Left hindlimb (tissue), 1 donor: ENCODE data around the gene JARID2.

ENCODE experiments used
- DNase-seq: peaks from one replicate; pipeline ENCODE4 v3.0.0-alpha.2; 2018

The JARID2 gene

GRCh38 chr6:15513801-15514711 is 268.2 kb downstream of the JARID2 start:
- no peak for DNase-seq

- DNase-seq, result no peak
These were observed 269.4 kb downstream of the JARID2 start for GRCh38 chr6:15515226-15515625.

- no peak for DNase-seq
These were observed 269.9 kb downstream of the JARID2 start for GRCh38 chr6:15515660-15516375.

DNA sequence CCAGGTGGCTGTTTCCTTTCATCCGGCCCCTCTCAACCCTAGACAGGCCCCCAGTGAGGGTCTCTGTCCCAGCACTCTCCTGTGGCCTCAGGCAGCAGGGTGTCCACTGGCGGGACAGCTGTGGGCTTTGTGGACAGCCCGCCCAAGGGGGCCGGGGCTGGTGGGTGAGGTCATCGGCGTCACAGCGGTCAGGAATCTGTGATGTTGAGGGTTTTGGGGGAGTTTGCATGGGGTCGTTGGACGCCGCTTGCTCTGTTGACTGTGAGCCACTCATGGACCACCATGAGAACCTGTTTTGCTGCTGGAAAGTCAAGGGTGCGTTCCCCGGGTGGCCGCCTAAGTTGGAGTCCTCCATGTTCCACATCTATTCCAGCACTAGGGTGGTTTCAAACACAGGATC is 270.5 kb downstream of the JARID2 start:
- no peak for DNase-seq

DNA sequence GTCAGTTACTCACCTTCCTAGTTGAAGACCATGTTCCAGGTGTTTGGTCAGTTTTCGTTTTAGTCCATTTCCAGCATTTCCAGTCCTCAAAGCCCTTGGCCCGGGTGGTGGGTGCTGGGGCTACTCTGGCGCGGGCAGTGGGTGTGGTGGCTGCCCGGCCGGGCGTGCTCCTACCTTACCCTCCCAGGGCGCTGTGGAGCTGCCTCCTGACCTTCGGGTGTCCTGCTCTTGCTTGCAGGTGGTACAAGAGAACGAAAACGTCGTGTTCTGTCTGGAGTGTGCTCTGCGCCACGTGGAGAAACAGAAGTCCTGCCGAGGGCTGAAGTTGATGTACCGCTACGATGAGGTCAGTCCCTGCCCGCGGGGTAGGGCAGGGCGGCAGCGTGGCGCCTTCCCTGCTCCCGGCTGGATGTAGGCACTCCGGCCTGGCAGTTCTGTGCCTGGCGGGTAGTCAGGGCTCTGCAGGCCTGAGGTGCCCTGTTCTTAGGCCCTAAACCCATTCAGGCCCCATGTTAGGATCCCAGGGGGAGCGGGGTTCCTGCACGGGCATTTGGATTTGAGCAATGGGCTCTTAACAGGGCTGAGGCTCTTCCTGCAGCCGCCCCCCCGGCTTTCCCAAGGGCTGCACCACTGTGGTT is 271.2 kb downstream of the JARID2 start:
- peak; percentile 19 for DNase-seq

GRCh38 chr6:15517600-15517999 is 271.7 kb downstream of the JARID2 start:
- DNase-seq, result peak; percentile 19

DNA sequence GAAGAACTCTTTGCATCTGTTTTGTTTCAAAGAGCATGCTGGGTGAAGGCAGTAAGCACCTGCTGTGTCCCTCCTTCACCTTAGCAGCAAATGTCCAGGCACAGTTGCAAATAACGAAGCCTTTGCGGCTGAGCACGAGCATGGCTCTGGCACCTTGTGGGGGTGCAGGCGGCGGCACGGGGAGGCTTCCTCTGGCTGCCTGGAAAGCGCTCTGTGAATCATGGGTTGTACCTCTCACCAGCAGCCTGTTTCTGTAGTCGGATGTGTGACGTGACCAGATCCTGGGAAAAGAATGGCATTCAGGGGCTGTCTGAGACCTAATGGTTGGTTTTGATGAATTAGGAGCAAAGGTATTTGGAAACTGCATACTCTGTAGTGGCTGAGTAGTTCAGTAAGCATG is 272.2 kb downstream of the JARID2 start:
- DNase-seq, result peak; percentile 4

- peak; percentile 18 for DNase-seq
These were observed 273.0 kb downstream of the JARID2 start for GRCh38 chr6:15518878-15519277.

DNA sequence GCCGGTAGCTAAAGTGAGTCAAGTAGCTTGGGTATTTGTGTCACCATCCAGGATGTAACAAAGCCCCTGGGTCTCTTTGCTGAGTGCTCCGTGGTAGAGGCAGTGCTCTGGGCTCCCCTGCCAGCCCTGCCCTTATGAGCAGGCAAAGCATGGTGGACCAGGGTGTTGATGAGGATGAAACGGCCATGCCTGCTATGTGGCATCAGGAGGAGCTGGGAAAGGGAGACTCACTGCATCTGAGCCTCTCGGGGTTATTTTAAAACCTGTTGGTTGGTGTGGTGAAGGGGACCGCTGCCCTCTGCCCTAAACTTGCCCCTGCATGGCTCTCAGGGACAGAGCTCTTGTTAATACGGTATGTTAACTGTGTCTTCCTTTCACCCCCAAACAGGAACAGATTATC is 273.8 kb downstream of the JARID2 start:
- no peak for DNase-seq

DNA sequence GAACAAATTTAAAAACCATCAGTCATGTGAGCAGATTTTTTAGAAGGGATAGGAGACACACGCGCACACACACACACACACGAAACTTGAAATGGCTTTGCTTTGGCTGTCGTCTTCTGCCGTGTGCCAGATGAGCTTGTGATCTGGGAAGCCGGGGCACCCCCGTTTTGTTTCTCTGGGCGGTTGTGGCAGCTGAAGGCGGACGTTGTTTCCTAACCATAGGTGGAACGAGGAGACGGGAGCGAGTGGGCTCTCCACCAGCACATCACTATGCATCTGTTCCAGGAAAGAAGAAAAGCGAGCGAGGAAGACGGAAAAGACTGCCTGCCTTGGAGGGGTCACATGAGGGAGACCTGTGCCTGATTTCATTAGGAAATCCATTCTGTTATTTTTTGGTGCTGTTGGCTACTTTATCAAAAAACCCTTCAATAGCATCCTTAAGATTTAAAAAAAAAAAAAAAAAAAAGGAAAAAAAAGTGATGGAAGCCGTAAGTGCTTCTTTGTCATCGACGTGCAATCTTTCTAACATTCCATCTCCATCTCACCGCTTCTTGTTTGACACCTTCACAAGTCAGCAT is 274.8 kb downstream of the JARID2 start:
- DNase-seq, result no peak

- DNase-seq, result no peak
These were observed 275.7 kb downstream of the JARID2 start for GRCh38 chr6:15521582-15521981.

- no peak for DNase-seq
These were observed 276.2 kb downstream of the JARID2 start for GRCh38 chr6:15522026-15522425.

DNA sequence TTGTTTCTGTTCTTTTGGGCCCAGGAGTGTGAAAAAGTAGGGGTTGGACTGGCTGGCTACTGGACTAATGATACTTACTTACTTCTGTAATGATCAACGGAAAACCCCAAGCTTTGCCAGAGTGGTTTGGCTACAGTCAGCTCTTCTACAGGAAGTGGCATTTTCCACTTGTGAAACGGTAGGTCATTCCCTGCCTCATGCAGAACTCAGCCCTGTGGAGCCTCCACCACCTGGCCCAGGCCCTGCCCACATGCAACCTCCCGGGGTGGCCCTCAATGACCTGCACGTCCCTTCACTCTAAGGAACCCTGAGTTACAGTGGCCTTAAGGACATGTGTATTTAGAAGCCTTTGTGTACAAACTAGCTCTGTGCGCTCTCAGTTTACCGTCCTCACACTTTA is 276.6 kb downstream of the JARID2 start:
- DNase-seq, result no peak

GRCh38 chr6:15522856-15523529 is 277.1 kb downstream of the JARID2 start:
- no peak for DNase-seq

DNA sequence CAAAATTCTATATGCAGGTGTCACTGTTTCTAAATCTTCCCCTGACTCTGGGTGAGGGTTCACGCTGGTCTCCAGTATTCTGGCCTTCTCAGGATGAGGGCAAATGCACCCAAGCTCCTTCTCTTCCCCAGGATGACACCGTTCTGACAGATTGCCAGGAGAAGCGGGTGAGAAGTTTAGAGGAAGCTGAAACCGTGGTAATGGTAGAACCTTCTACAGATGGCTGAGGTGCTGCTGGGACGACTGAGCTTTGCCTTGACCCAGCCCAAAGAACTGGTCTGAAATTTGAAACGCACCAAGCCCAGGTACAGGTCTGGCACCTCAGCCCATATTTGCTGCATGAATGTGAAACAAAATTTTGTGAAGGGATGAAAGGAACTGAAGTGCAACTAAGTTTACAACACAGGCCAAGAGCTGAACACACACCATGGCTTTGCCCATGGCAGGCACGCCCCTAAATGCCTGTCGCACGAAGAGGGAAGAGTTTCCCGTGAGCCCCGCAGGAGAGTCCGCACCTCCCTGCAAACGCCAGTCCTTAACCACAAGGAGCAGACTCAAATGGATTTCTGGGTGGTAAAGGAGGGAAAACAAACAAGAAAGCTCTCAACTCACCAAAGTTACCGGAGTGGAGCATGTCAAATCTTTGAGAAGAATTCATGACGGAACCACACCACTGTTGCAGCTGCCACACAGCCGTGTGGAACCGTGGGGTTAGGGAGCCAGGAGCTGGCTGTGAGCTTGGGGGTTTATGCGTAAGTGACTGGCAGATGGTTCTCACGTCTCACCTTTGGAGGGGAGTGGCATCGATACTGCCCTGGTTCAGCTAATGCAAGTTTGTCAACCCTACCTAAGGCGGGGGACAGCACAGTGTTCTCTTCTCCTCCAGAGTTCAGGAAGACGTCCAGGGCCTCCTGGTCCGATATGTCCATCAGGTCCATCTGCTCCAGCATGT is 278.1 kb downstream of the JARID2 start:
- no peak for DNase-seq

DNA sequence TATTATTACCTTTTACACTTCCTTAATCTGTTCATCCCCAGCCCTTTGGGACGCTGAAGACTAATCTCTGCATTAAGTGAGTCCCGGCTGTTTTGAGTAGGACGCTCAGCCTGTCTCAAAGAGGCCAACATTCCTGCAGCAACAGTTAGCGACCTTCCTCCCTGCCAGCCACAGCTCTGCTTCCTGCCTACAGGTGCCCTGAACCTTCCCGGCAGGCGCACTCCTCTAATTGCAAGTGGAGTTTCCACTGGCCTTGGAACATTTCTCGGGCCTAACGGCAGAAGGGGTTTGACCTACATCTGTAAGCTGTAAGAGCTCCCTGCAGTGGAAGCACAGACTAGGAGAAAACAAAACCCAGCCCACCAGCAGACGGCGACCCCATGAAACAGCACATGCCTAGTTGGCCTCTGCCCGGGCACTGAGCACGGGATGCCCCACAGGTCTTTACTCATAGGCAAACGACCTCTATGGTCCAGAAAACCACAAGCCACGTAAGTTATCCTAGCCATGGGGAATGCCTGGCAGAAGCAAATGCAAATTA is 279.1 kb downstream of the JARID2 start:
- DNase-seq, result no peak

- no peak for DNase-seq
These were observed 280.4 kb downstream of the JARID2 start for GRCh38 chr6:15526212-15526701.

- no peak for DNase-seq
These were observed 282.2 kb downstream of the JARID2 start for GRCh38 chr6:15527838-15528617.

- no peak for DNase-seq
These were observed 283.0 kb downstream of the JARID2 start for GRCh38 chr6:15528870-15529269.

DNA sequence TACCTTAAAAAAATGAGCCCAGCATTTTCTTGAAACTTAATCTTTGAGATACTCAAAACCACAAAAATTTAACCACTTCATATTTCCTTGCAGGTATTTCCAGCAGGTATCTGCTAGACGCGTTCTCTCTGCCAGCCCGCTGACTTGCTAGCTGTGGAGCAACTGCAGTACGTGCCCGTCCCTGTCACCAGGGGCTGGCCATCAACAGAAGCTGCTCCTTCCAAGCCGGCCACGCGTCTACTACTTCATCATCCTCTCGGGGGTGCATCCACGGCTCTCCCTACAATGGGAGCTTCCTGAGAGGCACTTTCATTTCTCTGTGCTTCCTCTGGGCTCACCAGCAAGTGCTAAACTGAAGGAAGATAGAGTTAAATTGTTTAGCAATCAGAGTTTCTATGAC is 284.5 kb downstream of the JARID2 start:
- DNase-seq, result no peak
